Stimulated activated naive CD8-positive, alpha-beta T cell treated with anti-CD3 and anti-CD28 coated beads, Interleukin-15, Interleukin-2, amounts not matched to agents 100 U/mL and 50 U/mL, for 24 hours (primary cell): ENCODE data around the gene TMCC1.
"Not testable (repeated sequence)": the region's sequence is repeated elsewhere in the genome, so short reads cannot be mapped to it uniquely, and the experiment has no call there.

Source experiments
- ATAC-seq: fragments of 150-1000 bp; cut with Tn5 transposase; one replicate; pipeline ENCODE4 v1.10.0; 2021
- DNase-seq: peaks from one replicate; pipeline ENCODE4 v3.0.0; 2021

Gene TMCC1

GRCh38 chr3:129727707-129728106 is 165.8 kb downstream of the TMCC1 start:
- DNase-seq = no peak

GRCh38 chr3:129723558-129724324 is 169.8 kb downstream of the TMCC1 start:
- no peak for DNase-seq
- ATAC-seq = no peak

More at GRCh38 chr3:129727707-129728106, 165.8 kb downstream of the TMCC1 start:
- no peak for ATAC-seq

- ATAC-seq = no peak
- no peak for DNase-seq
Measured at GRCh38 chr3:129722527-129722926, 171.0 kb downstream of the TMCC1 start.

GRCh38 chr3:129718201-129718600 is 175.3 kb downstream of the TMCC1 start:
- ATAC-seq = no peak
- no peak for DNase-seq

- ATAC-seq (no peak), DNase-seq (no peak)
Measured at GRCh38 chr3:129715854-129716253, 177.7 kb downstream of the TMCC1 start.

- ATAC-seq = no peak
- DNase-seq = no peak
Measured at GRCh38 chr3:129708328-129708861, 185.1 kb downstream of the TMCC1 start.

GRCh38 chr3:129705274-129705673 is 188.2 kb downstream of the TMCC1 start:
- DNase-seq (no peak), ATAC-seq (no peak)

GRCh38 chr3:129703913-129704312 is 189.6 kb downstream of the TMCC1 start:
- DNase-seq = no peak
- no peak for ATAC-seq

GRCh38 chr3:129702934-129703712 is 190.4 kb downstream of the TMCC1 start:
- ATAC-seq = no peak
- no peak for DNase-seq

GRCh38 chr3:129701161-129701560 is 192.3 kb downstream of the TMCC1 start:
- no peak for ATAC-seq
- DNase-seq = no peak

- no peak for ATAC-seq
Measured at GRCh38 chr3:129699612-129700011, 193.9 kb downstream of the TMCC1 start.

GRCh38 chr3:129699199-129699598 is 194.3 kb downstream of the TMCC1 start:
- DNase-seq (no peak), ATAC-seq (no peak)

More at GRCh38 chr3:129699612-129700011, 193.9 kb downstream of the TMCC1 start:
- no peak for DNase-seq

- DNase-seq = no peak
- ATAC-seq = no peak
Measured at GRCh38 chr3:129697229-129697969, 196.1 kb downstream of the TMCC1 start.

GRCh38 chr3:129696430-129696829 is 197.1 kb downstream of the TMCC1 start:
- not testable (repeated sequence) for DNase-seq, ATAC-seq

GRCh38 chr3:129695230-129695629 is 198.3 kb downstream of the TMCC1 start:
- DNase-seq (no peak), ATAC-seq (no peak)

- ATAC-seq (no peak), DNase-seq (no peak)
Measured at GRCh38 chr3:129694228-129694627, 199.3 kb downstream of the TMCC1 start.

GRCh38 chr3:129692743-129693142 is 200.8 kb downstream of the TMCC1 start:
- ATAC-seq (no peak), DNase-seq (no peak)

GRCh38 chr3:129690963-129691362 is 202.5 kb downstream of the TMCC1 start:
- DNase-seq (no peak), ATAC-seq (no peak)

GRCh38 chr3:129690406-129690805 is 203.1 kb downstream of the TMCC1 start:
- DNase-seq (no peak), ATAC-seq (peak; percentile 75)

- no peak for ATAC-seq
Measured at GRCh38 chr3:129689036-129689435, 204.5 kb downstream of the TMCC1 start.

GRCh38 chr3:129688271-129688895 is 205.1 kb downstream of the TMCC1 start:
- ATAC-seq (no peak), DNase-seq (no peak)

More at GRCh38 chr3:129689036-129689435, 204.5 kb downstream of the TMCC1 start:
- no peak for DNase-seq

GRCh38 chr3:129687586-129688125 is 205.9 kb downstream of the TMCC1 start:
- no peak for ATAC-seq
- no peak for DNase-seq
